GM18951 (cell line): ENCODE measurements around the gene NFKBIA.
"Not testable (repeated sequence)": the region's sequence is repeated elsewhere in the genome, so short reads cannot be mapped to it uniquely, and the experiment has no call there.

Source experiments
- POLR2A ChIP-seq: IDR thresholded peaks from 4 replicates; pipeline ENCODE4 v1.6.1; 2011; ENCODE audit warnings: mild to moderate bottlenecking; ENCODE audit not compliant: insufficient read length, insufficient read depth; ENCODE audit errors: extremely low read depth
- in situ Hi-C: fragments of 300-500 bp; cut with MboI; formaldehyde crosslinking; loops from one replicate; pipeline ENCODE4 v1.12.0; 2022; ENCODE audit warnings: low sequenced_read_pairs, mixed read lengths, inconsistent platforms; ENCODE audit not compliant: unreplicated experiment

NFKBIA gene

DNA sequence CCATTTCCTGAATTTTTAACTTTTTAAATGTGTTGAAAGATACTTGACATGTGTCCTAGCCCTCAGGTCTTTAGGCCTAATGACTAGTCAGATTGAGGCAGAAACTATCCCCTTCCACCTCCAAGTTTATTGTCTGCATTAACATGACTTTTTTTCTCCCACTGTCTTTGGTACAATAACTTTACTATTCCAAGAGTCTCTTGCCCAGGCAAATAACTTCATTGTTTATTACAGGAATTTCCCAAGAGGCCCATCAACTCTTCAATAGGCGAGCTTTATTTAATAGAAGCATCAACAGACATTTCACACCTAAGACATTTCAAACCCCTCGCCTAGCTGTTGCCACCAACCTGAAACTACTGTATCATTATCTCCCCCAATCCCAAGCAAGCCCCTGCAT, 10.7 kb downstream of the NFKBIA start:
- in situ Hi-C loops, result no loop called here
- TF ChIP-seq POLR2A, result no peak

DNA sequence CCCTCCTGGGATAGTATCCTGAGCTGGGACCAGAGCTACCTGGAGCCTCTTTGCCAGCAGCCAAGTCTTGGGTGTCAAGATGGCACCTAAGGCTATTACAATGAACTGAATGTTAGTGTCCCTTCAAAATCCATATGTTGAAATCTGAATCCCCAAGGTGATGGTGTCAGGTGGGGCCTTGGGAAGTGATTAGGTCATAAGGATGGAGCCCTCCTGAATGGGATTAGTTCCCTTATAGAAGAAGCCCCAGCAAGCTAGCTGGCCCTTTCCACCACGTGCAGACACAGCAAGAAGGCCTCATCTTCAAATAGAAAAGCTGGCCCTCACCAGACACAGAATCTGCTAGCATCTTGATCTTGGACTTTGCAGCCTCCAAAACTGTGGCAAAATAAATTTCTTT, 12.4 kb downstream of the NFKBIA start:
- in situ Hi-C loops, result no loop called here
- TF ChIP-seq POLR2A, result no peak

DNA sequence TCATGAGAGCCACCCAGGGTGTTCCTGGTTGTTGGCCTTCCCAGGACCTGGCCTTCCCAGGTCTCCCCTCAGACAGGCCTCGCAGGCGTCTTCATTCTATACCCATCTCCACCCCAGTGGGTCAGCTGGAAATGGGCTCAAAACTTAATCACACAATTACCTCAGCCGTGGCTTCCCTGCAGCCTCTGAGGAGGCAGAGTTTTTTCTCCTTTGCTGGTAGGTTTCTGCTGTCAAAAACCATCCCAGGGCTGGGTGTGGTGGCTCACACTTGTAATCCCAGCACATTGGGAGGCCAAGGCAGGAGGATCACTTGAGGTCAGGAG, 13.2 kb downstream of the NFKBIA start:
- in situ Hi-C loops, result no loop called here
- no peak for TF ChIP-seq POLR2A

DNA sequence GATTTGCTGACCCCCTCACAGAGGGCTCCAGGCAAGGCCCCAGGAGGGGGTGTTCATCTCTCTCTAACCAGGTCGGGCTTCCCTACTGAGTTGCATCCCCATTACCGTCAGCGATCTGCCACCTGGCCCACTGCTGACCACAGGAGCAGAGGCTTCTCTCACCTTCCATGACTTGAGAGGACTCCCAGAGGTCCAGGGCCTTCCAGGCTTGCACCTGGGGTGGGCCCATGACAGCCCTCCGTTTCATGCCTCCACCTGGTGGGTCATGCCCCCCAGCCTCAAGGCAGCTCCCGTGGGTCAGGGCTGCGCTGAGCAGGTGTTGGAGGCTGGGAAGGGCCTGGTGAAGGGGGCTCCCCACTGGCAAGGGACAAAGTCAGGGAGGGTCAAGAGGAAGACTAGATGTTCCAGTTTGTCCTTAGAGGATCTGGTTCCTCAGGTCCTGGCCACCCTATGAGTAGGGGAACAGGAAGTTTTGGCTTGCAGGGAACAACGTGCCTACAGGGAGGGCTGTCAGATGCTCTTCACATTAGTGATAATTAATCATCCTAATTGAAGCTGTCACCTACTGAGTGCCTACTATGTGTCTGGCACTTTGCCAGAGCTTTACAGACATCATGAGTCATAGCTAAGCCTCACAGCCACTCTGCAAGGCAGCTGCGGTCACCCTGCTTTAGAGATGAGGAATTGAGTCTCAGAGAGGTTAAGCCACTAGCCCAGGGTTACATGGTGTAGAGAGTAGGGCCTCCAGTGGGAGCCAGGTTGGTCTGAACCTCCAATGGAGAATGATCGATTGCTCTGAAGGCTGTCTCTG, 13.8 kb downstream of the NFKBIA start:
- in situ Hi-C loops, result no loop called here
- no peak for TF ChIP-seq POLR2A

DNA sequence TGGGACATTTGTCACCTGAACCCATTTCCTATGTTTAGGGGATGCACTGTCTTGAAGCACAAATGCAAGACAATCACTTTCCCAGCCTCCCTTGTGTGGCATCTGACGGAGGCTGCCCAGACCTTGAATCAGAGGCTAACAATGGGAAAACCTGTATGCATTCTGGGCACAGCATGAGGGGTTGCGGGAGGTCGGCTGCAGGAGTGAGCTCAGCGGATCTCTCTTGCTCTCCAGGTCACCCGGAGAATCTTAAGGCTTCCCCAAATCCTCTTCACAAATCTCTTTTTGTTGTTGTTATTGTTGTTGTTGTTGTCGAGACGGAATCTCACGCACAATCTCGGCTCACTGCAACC, 15.3 kb downstream of the NFKBIA start:
- in situ Hi-C loops, result no loop called here
- no peak for TF ChIP-seq POLR2A

DNA sequence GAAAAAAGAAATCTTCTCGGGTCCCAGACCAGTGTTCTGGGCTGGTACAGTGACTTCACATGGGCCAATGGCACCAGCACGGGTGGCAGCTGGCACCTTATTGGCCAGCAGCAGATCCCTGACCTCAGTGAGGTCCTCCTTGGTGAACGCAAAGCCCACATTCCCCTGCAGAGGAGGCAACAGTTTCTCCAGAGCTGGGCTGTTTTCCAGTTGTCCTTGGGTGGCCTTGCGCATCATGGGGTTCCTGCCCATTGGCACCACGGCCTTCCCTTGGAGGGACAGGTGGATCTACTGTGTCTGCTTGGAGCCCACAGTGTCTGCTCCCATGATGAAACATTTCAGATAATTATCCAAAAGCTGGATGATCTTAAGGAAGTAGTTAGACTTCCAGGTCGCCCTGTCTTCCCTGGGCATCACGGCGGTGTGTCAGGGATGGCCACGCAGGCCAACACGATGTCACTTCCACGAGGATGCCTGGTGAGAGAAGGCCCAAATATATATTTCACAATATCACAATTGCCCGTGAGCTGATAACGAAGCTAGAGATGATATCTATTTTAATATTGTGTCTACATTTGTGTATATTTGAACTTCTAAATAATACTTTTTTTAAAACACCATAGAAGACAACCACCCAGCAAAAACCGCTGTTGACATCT, 15.8 kb downstream of the NFKBIA start:
- in situ Hi-C loops, result no loop called here
- TF ChIP-seq POLR2A, result no peak

DNA sequence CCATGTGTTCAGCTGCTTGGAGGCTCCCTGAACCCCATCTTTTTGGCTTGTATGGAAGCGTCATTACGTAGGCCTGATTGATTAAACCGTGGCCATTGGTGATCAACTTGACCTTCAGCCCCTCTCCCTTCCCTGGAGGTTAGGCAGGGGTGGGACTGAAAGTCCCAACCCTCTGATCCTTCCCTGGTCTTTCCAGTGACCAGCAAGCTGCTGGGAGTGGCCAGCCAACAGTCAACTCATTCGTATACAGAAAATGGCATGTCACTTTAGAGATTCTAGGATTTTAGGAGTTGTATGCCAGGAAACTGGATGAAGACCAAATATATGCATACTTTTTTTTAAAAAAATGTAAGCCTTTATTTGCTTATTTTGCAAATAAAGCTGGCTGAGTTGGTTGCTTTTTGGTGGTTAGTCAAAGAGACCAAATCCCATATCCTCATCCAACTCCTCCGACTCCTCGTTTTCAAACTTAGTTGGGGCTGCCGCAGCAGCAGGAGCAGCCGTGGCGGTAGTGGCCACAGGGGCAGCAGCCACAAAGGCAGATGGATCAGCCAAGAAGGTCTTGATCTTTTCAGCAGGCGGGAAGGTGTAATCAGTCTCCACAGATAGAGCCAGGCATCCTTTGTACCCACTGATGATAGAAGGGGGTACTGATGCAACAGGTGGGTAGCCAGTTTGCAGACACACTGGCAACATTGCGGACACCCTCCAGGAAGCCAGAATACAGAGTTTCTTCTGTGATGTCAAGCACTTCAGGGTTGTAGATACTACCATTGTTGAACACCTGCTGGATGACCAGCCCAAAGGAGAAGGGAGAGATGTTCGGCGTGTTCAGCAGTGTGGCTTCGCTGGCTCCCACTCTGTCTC, 16.6 kb downstream of the NFKBIA start:
- in situ Hi-C loops, result no loop called here
- no peak for TF ChIP-seq POLR2A

DNA sequence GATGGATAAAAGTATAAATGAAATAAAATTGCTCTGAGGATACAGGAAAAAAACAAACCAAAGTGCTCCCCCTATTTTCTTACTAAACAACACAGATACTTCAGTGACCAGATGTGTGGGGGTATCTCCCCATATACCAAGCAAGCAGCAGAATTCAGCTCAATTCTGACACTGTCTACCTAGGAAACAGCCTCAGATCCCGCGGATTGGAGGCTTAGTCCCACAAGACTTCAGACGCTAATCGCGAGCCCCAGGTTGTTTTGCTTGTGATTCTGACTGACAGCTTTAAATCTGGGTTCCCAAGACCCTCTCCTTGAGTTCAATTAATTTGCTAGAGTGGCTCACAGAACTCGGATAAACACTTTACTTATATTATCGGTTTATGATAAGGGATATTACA, 17.3 kb downstream of the NFKBIA start:
- no peak for TF ChIP-seq POLR2A
- in situ Hi-C loops, result no loop called here

DNA sequence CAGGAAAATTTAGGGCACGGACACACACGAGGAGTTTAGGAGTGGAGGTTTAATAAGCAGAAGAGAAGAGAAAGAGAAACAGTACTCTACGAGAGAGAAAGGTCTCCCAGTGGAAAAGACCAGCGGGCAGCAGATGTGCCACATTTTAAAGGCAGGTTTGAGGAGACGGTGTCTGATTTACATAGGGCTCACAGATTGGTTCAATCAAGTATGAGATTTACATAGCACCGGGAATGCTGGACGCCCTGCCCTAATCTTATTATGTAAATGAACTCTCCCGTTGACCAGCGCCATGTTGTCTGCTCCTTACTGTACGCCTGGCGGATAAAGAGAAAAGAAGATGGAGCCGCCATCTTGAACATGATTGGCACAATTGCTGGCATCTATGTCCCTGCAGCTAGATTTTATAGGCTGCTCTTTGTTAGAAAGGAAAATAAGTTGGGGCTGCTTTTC, 17.9 kb downstream of the NFKBIA start:
- in situ Hi-C loops, result no loop called here
- TF ChIP-seq POLR2A, result no peak

DNA sequence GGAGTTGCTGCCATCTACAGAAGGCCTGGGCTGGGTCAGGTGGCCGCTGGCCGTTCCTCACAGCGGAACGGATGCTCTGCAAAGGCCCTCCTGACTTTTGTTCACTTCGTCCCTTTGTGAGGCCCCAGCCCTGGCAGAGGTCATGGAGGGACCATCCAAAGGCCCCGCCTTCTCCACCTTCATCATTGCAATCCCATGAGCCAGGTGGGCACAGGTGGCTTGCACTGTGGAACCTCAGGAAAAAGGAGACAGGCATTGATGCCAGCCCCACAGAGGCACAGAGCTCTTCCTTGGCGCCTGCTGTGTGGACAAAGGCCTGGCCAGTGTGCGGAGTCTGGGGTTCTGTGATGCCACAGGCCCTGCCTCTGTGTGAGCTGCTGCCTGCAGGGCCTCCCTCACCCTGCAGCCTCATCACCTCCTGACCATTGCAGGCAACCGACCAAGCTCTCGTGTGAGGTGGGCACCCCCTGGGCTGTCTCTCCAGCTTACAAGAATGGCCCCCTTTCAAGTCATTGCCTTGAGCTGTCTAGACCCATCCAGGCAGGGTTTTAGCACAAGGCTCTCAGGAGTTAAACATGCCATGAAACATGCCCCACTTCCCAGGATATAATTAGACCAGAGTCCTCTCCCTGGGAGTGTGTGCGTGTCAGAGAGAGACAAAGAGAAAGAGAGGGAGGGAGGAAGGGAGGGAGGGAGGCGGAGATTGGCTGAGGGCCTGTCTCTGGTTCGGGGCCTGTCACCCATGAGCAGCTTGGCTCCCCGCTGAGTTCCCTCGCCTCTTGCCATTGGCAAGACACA, 19.3 kb downstream of the NFKBIA start:
- no peak for TF ChIP-seq POLR2A
- in situ Hi-C loops, result no loop called here

DNA sequence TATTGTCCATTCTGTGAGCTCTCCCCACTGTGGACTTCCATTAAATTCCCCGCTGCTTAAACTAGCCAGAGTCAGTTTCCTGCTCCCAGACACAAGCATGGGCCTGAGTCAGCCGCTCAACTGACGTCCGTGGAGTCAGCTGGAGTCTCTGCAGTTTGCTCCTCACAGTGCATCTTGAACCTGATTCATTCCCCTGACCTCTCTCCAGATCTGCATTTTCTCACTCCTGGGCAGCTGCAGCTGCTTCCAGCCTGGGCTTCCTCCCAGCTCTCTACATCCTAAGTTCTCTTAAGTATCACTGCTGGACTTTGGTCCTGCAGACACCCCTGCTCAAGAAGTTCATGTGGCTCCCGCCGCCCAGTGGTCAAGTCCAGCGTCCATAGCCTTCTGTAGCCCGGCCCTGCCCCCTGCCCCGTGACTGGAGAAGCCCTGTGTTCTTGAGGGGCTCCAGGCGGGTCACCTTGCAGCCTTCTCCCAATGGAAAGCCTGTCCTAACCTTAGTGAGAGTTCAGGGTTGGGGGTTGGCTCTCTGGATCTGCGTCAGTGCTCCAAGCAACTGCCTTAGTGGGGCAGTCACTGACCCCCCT, 20.0 kb downstream of the NFKBIA start:
- TF ChIP-seq POLR2A, result no peak
- in situ Hi-C loops, result no loop called here

DNA sequence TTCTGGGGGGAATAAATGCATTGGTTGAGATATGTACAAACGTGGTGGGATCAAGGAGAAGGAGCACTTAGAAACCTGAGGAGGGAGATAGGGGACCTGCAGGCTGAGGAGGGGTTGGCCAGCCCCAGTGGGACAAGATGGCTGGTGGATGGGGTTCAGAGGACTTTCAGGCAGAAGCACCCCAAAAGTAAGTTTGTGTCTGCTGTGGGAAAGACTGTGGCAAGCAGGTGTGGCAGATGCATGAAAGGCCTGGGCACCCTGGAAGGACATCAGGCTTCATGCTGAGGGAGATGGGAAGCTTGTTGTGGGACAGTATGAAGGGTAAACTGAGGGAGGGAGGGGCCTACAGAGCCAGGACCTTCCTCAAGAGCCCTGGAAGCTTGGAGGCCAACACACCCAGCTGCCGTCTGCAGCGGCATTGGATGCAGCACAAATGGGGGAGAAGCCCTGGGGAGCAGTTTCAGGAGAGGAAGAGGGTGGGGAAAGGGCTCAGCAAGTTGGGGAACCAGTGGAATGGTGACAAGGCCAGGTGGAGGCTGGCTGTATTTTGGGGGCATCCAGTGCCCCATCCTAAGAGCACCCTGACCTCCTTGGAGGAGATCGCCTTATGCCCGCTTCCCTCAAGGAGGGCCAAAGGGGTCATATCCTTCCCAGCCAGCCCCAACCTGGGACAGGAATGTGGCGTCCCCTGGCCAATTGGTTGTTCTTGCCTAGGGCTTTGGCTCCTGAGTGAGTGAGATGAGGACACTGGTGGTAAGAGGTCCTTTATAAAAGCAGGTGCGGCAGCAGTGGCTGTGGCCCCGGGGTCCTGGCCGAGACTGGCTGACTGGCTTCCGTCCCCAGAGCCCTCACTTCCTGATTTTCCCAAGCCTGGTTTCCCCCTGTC, 20.7 kb downstream of the NFKBIA start:
- in situ Hi-C loops, result no loop called here
- TF ChIP-seq POLR2A, result no peak

DNA sequence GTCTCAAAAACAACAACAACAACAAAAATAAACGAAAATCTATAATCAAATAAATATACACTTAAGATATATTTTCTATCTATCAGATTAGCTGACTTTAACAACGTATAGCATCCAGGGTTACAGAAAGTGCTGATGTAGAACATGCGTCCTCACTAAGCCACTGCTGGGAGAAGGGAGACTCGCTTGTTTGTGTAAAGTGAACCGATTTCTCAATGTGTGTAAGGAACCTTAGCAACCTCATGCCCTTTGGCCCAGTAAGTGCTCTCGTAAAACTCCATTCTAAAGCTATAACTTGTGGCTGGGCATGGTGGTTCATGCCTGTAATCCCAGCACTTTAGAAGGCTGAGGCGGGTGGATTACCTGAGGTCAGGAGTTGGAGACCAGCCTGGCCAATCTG, 23.8 kb downstream of the NFKBIA start:
- no peak for TF ChIP-seq POLR2A
- in situ Hi-C loops, result no loop called here

DNA sequence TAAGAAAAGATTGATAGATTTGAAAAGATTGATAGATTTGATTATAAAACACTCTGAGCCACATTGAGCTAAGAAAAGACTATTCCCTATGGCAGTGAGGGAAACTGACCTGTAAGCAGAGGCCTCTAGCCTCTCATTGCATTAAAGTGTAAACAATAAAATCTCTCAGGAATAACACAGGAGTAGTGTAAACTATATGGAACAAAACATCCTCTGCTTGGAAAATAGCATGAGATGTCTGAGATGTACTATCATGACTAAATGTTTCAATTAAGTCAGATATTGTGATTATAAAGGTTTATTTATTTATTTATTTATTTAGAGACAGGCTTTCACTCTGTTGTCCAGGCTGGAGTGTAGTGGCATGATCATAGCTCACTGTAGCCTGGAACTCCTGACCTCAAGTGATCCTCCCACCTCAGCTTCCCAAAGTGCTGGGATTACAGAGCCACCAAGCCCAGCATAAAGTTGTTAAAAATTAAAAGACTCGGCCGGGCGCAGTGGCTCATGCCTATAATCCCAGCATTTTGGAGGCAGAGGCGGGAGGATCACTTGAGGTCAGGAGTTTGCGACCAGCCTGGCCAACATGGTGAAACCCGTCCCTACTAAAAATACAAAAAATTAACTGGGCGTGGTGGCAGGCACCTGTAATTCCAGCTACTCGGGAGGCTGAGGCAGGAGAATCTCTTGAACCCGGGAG, 25.2 kb downstream of the NFKBIA start:
- in situ Hi-C loops, result not testable (repeated sequence)
